H1 (cell line): ENCODE measurements around the gene CSRNP3. TPM values are rescaled to one million over a fixed set of nuclear protein-coding genes. Genes with fewer than 3 reads are reported as not detected.

ENCODE experiments used
- CTCF ChIA-PET: fragments of 300-600 bp; sonication (Branson Sonifier 250); formaldehyde crosslinking; loops from one replicate; lab custom pipeline; 2021; ENCODE audit not compliant: partially characterized antibody; lab: Charles Lee
- POLR2A ChIA-PET: fragments of 300-600 bp; sonication (Branson Sonifier 250); formaldehyde crosslinking; loops from one replicate; lab custom pipeline; 2021; ENCODE audit warnings: inconsistent platforms; ENCODE audit not compliant: partially characterized antibody; lab: Charles Lee
- DNase-seq, 2 experiments: peaks; one replicate each; pipeline versions ENCODE4 v3.0.0 to v3.0.0-alpha.2; 2010 to 2022; ENCODE audit warnings: low spot score in 2 of 2, low read depth in 1 of 2, mixed read lengths in 1 of 2
- FAIRE-seq: peaks from 2 replicates; lab custom pipeline; 2011; peaks lifted over from hg19 to GRCh38; lab: Jason Lieb, UNC
- H2AFZ ChIP-seq: 2 replicates; pipeline ENCODE4 v1.8.1; 2012; ENCODE audit warnings: low read length, inconsistent platforms
- H2AK5ac ChIP-seq: 2 replicates; pipeline ENCODE4 v1.6.1; 2013; ENCODE audit warnings: low read depth, low read length
- H2BK120ac ChIP-seq: replicated peaks from 2 replicates; pipeline ENCODE3; 2013; ENCODE audit warnings: low read depth, low read length, inconsistent platforms
- H2BK12ac ChIP-seq: 2 replicates; pipeline ENCODE4 v1.6.1; 2013; ENCODE audit warnings: low read depth, low read length
- H2BK15ac ChIP-seq: 2 replicates; pipeline ENCODE4 v1.6.1; 2013; ENCODE audit warnings: low read length
- H2BK20ac ChIP-seq: 2 replicates; pipeline ENCODE4 v1.6.1; 2013; ENCODE audit warnings: low read length
- H2BK5ac ChIP-seq: 2 replicates; pipeline ENCODE4 v1.6.1; 2013; ENCODE audit warnings: low read depth, low read length
- H3K14ac ChIP-seq: 2 replicates; pipeline ENCODE4 v1.6.1; 2013; ENCODE audit warnings: inconsistent platforms; ENCODE audit not compliant: insufficient read length
- H3K18ac ChIP-seq: 2 replicates; pipeline ENCODE4 v1.6.1; 2013; ENCODE audit warnings: low read length; ENCODE audit errors: extremely low read depth
- H3K23ac ChIP-seq: 2 replicates; pipeline ENCODE4 v1.6.1; 2013; ENCODE audit warnings: inconsistent platforms; ENCODE audit not compliant: insufficient read length
- H3K23me2 ChIP-seq: 2 replicates; pipeline ENCODE4 v1.6.1; 2013; ENCODE audit warnings: low read depth, low read length
- H3K27ac ChIP-seq: 2 replicates; pipeline ENCODE4 v1.6.1; 2011; ENCODE audit warnings: low read depth, low read length, inconsistent platforms
- H3K27me3 ChIP-seq, 4 experiments: replicated peaks in 1 of 4; 1 replicate in 1 of 4; 2 replicates in 3 of 4; pipeline versions ENCODE4 v1.6.1 to v1.8.1; 2011 to 2013; ENCODE audit warnings: low read length in 3 of 4, mild to moderate bottlenecking in 3 of 4, inconsistent platforms in 2 of 4, mixed read lengths in 2 of 4, moderate library complexity in 1 of 4; ENCODE audit not compliant: control insufficient read depth in 3 of 4, insufficient read depth in 3 of 4; ENCODE audit errors: extremely low read depth in 1 of 4
- H3K36me3 ChIP-seq, 4 experiments: 2 replicates each; pipeline versions ENCODE4 v1.6.1 to v1.8.1; 2011 to 2013; ENCODE audit warnings: mild to moderate bottlenecking in 4 of 4, low read length in 3 of 4, moderate library complexity in 2 of 4, control low read depth in 1 of 4, inconsistent platforms in 1 of 4; ENCODE audit not compliant: insufficient read depth in 4 of 4, control insufficient read depth in 2 of 4
- H3K4ac ChIP-seq: replicated peaks from 2 replicates; pipeline ENCODE3; 2013; ENCODE audit warnings: low read length, low read depth, mixed read lengths, inconsistent platforms; ENCODE audit not compliant: insufficient read length
- H3K4me1 ChIP-seq, 4 experiments: replicated peaks in 1 of 4; 1 replicate in 1 of 4; 2 replicates in 3 of 4; pipeline versions ENCODE4 v1.6.1 to v1.8.1; 2011 to 2013; ENCODE audit warnings: low read length in 3 of 4, inconsistent platforms in 2 of 4, mixed read lengths in 1 of 4; ENCODE audit not compliant: insufficient read depth in 4 of 4, control insufficient read depth in 3 of 4
- H3K4me2 ChIP-seq, 2 experiments: 2 replicates each; pipeline versions ENCODE4 v1.6.1 to v1.8.1; 2011 to 2013; ENCODE audit warnings: low read depth in 2 of 2, low read length in 2 of 2, control low read depth in 1 of 2, inconsistent platforms in 1 of 2, mild to moderate bottlenecking in 1 of 2; ENCODE audit not compliant: insufficient read depth in 1 of 2
- H3K4me3 ChIP-seq, 4 experiments: fragments of 200-600, 300-600 bp in 1 of 4; sonication (generic), shearing (Covaris generic), sonication (Bioruptor Twin) in 1 of 4; 2 replicates each; pipeline versions ENCODE4 v1.5.1 to v1.8.1; 2011 to 2016; ENCODE audit warnings: low read length in 4 of 4, low read depth in 3 of 4, control low read depth in 2 of 4, inconsistent platforms in 2 of 4, mild to moderate bottlenecking in 2 of 4, mixed read lengths in 1 of 4, moderate library complexity in 1 of 4; ENCODE audit not compliant: insufficient read depth in 2 of 4; ENCODE audit errors: extremely low read depth in 1 of 4
- H3K56ac ChIP-seq: replicated peaks from 2 replicates; pipeline ENCODE3; 2013; ENCODE audit warnings: low read depth, mild to moderate bottlenecking, mixed read lengths, low read length, inconsistent platforms; ENCODE audit not compliant: insufficient read length
- H3K79me1 ChIP-seq: 2 replicates; pipeline ENCODE4 v1.6.1; 2013; ENCODE audit warnings: low read depth, low read length, control low read depth
- H3K79me2 ChIP-seq, 2 experiments: 2 replicates each; pipeline versions ENCODE4 v1.6.1 to v1.8.1; 2012 to 2013; ENCODE audit warnings: low read length in 2 of 2, mild to moderate bottlenecking in 2 of 2, inconsistent platforms in 1 of 2; ENCODE audit not compliant: insufficient read depth in 2 of 2, control insufficient read depth in 1 of 2
- H3K9ac ChIP-seq, 4 experiments: replicated peaks in 1 of 4; 1 replicate in 1 of 4; 2 replicates in 3 of 4; pipeline versions ENCODE4 v1.6.1 to v1.8.1; 2011 to 2013; ENCODE audit warnings: low read depth in 3 of 4, low read length in 3 of 4, control low read depth in 2 of 4, mild to moderate bottlenecking in 2 of 4, moderate library complexity in 2 of 4, inconsistent platforms in 1 of 4; ENCODE audit errors: extremely low read depth in 1 of 4
- H3K9me3 ChIP-seq, 2 experiments: 2 replicates each; pipeline versions ENCODE4 v1.6.1 to v1.8.1; 2012 to 2013; ENCODE audit warnings: mild to moderate bottlenecking in 2 of 2, moderate library complexity in 2 of 2, control low read depth in 1 of 2, inconsistent platforms in 1 of 2, low read depth in 1 of 2, low read length in 1 of 2, mixed read lengths in 1 of 2; ENCODE audit not compliant: insufficient read depth in 2 of 2
- H4K20me1 ChIP-seq, 2 experiments: replicated peaks in 1 of 2; 2 replicates each; pipeline versions ENCODE3 to v1.8.1; 2011 to 2013; ENCODE audit warnings: inconsistent platforms in 2 of 2, low read length in 2 of 2, mild to moderate bottlenecking in 1 of 2; ENCODE audit not compliant: insufficient read depth in 2 of 2, control insufficient read depth in 1 of 2
- H4K5ac ChIP-seq: 2 replicates; pipeline ENCODE4 v1.6.1; 2013; ENCODE audit warnings: low read length, low read depth, mixed read lengths, inconsistent platforms; ENCODE audit not compliant: insufficient read length
- H4K8ac ChIP-seq: 2 replicates; pipeline ENCODE4 v1.8.0; 2013; ENCODE audit warnings: mild to moderate bottlenecking, moderate library complexity, low read length, inconsistent platforms; ENCODE audit not compliant: insufficient read depth; ENCODE audit errors: extremely low read depth
- H4K91ac ChIP-seq: replicated peaks from 2 replicates; pipeline ENCODE3; 2013; ENCODE audit warnings: low read length, mixed read lengths, inconsistent platforms; ENCODE audit not compliant: insufficient read length
- RNF2 ChIP-seq: fragments of 200-900, 300-1000 bp; sonication (generic); IDR thresholded peaks from 2 replicates; pipeline ENCODE4 v1.7.1; 2016; ENCODE audit warnings: borderline replicate concordance, low read depth, mild to moderate bottlenecking, antibody characterized with exemption, low read length; ENCODE audit not compliant: poor library complexity, severe bottlenecking; ENCODE audit errors: missing control alignments
- polyA plus RNA-seq, 7 experiments: library from polyadenylated mRNA; depleted of rRNA in 3 of 7; stranded (reverse) in 5 of 7; unstranded in 2 of 7; fragments of >200 nt in 5 of 7; fragments of 200-250 nt in 2 of 7; gene quantifications; 1 replicate in 5 of 7; 2 replicates in 1 of 7; 4 replicates in 1 of 7; pipeline versions ENCODE4 v1.2.1 to v1.2.3, GENCODE V29; 2011 to 2013; ENCODE audit warnings: missing spikeins in 2 of 7, mixed read lengths in 2 of 7
- total RNA-seq: library from RNA; stranded (reverse); fragmentation: NEBNext Ultra II Directional; extraction: Animal tissue kit (Norgen Biotek cat#: 25700); gene quantifications from 2 replicates; pipeline ENCODE4 v1.2.1, GENCODE V29; 2021

The CSRNP3 gene
- total and polyA plus RNA-seq, 2 of the 8 experiments (the other 6 are each of a cell fraction or from before 2014, with no cell fraction given) = 1.3 to 6.5 TPM

- CTCF ChIA-PET = interaction anchor here (0.8 to 1.6 kb wide), 3 partner anchors 52 to 165 kb away, joined by 3 to 5 read pairs (median 3); no protein-coding TSS in a partner anchor
- no peaks in the 10 kb centered on the region for H4K20me1 ChIP-seq
- no peaks in the 10 kb centered on the region for H3K36me3 ChIP-seq
- no peak overlapping the region for H2BK120ac ChIP-seq
- no peak overlapping the region for H2BK12ac ChIP-seq
- H3K23me2 ChIP-seq = no peaks in the 10 kb centered on the region
- no peaks in the 10 kb centered on the region for H3K27me3 ChIP-seq
- no peak overlapping the region for H3K18ac ChIP-seq
- no peak overlapping the region for H4K8ac ChIP-seq
- no peak overlapping the region for H3K56ac ChIP-seq
- H3K79me2 ChIP-seq = no peaks in the 10 kb centered on the region
- TF ChIP-seq RNF2 = no peak
- TF ChIP-seq, all 59 proteins: peak for 0
- DNase-seq (no peak), FAIRE-seq (no peak)
- Histone ChIP-seq H2BK15ac (no peak overlapping the region), H2AFZ (no peak overlapping the region), H3K4me2 (no peak overlapping the region), H3K4me1 (peaks cover 0 to 2% (median 0%) of the 10 kb centered on the region in 4 experiments; a peak in 1 of 7 replicates), H3K14ac (no peak overlapping the region), H3K23ac (no peak overlapping the region), H3K79me1 (no peaks in the 10 kb centered on the region), H4K5ac (no peak overlapping the region), H3K9me3 (no peaks in the 10 kb centered on the region), H3K9ac (no peak overlapping the region), H4K91ac (no peak overlapping the region), H3K27ac (no peak overlapping the region), H3K4ac (no peak overlapping the region), H2BK5ac (no peak overlapping the region), H3K4me3 (no peak overlapping the region), H2BK20ac (no peak overlapping the region), H2AK5ac (no peak overlapping the region)
- POLR2A ChIA-PET = interaction anchor here (0.9 kb wide), 1 partner anchor 16 kb away, joined by 4 read pairs; no protein-coding TSS in a partner anchor
These were observed 98.9 kb downstream of the CSRNP3 start for GRCh38 chr2:165568361-165568760.
